Stimulated activated CD4-positive, alpha-beta T cell treated with anti-CD3 and anti-CD28 coated beads, Interleukin-2, amount 100 ng/mL, for 48 hours (primary cell): ENCODE measurements around the gene MTHFD2L.
A peak's percentile ranks its signal among the peaks of the same experiment; 100 is the strongest.
"Not testable (repeated sequence)": the region's sequence is repeated elsewhere in the genome, so short reads cannot be mapped to it uniquely, and the experiment has no call there.

Experiments
- DNase-seq, 2 donors: peaks; one replicate each; pipeline ENCODE4 v3.0.0-alpha.2; 2020

MTHFD2L gene

DNA sequence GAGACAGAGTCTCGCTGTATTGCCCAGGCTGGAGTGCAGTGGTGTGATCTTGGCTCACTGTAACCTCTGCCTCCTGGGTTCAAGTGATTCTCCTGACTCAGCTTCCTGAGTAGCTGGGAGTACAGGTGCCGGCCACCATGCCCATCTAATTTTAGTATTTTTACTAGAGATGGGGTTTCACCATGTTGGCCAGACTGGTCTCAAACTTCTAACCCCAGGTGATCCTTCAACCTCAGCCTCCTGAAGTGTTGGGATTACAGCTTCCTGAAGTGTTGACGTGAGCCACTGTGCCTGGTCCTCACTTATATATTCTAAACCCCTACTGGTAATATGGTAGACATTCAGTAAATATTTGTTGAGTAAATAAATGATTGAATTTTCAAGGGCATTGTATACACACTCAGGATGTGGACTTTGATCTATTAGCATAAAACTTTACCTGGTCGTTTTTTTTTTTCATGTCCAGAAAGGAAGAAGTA is 33.0 kb downstream of the MTHFD2L start:
- no peak for DNase-seq

DNA sequence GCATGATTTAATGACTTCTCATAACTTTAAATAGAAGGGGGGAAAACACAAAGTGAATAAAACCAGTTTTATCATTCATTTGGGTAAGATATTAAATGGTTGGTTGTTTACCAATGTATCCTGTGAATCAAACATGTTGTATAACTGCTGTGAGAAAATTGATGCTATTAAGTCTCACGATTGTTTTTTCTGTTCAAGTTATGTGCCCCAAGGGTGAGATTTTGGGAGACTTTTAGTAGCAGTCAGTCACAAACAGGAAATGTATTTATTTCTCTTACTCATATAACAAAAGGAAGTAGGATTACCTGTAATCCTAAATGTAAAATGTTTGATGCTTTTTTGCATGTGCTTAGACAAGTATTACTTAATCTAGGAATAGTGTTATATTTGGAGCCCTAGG is 39.2 kb downstream of the MTHFD2L start:
- DNase-seq: no peak

DNA sequence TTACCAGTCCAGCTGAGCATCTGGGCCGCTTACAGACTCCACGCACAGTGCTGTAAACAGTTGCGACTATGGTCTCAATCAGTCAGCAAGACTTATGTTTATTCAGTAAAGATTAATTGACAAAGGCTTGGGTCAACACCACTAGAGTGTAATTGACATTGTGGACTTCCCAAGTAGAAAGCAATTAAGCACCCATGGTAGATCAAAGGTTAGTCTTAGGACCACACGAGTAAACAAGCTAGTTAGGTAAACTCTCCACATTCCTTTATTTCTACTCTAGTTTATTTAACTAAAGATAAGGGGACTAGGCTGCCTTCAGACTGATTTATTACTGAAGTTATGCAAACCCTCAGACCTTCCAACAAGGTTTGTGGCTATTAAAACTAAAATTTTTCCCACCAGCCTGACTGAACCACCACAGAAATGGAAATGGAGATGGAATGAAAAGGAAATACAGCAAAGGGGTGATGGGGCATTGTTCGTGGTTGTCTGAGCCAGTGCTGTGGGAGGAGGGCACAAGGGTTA is 44.2 kb downstream of the MTHFD2L start:
- no peak for DNase-seq

DNA sequence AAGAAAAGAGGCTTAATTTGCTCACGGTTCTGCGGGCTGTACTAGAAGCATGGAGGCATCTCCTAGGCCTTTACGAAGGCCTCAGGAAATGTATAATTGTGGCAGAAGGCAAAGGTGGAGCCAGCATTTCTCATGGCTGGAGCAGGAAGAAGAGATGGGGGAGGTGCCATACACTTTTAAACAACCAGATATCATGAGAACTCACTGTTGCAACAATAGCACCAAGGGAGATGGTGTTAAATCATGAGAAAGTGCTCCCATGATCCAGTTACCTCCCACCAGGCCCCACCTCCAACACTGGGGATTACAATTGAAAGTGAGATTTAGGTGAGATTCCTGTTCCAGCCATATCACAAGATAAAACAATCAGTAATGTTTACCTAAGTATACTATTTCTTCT is 45.5 kb downstream of the MTHFD2L start:
- no peak for DNase-seq

GRCh38 chr4:74205046-74205445 is 47.1 kb downstream of the MTHFD2L start:
- no peak for DNase-seq

DNA sequence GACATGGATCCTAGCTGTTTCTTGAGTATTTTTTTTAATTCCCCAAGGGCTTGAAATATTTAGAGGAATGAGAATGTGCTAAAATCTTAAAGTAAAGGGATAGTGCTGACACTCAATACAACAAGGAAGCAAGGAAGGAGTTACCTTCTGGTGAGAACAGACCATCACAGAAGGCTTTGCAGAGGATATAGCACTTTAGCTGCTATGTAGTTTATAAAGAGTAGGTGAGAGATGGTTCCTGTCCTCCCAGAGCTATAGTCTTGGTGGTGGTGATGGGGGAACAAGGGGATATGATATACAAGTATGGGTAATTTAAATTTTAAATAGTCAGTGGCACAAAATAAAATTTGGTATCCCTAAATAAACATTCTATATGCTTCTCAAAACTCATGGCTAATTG is 47.6 kb downstream of the MTHFD2L start:
- DNase-seq: no peak

GRCh38 chr4:74206088-74206825 is 48.3 kb downstream of the MTHFD2L start:
- no peak for DNase-seq

GRCh38 chr4:74214457-74215159 is 56.7 kb downstream of the MTHFD2L start:
- DNase-seq: not testable (repeated sequence)

GRCh38 chr4:74215236-74215635 is 57.3 kb downstream of the MTHFD2L start:
- not testable (repeated sequence) for DNase-seq

DNA sequence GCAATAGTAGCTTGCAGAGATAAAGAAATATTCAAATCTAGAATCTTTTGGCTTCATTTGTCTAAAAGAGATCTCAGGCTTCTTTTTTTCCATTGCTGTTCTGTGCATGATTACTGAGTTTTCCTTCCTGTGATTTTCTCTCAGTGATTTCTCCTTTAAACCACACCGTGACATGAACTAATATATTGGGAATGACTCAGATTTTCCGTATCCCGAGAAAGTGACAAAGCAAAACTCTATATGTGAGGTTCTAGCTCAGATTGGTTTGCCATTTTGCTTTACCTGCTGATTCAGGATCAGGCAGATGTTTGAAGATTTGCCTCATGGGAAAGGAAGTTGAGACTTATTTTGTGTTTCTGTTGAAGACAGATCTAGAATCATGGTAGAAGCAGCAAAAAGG is 59.4 kb downstream of the MTHFD2L start:
- no peak for DNase-seq

DNA sequence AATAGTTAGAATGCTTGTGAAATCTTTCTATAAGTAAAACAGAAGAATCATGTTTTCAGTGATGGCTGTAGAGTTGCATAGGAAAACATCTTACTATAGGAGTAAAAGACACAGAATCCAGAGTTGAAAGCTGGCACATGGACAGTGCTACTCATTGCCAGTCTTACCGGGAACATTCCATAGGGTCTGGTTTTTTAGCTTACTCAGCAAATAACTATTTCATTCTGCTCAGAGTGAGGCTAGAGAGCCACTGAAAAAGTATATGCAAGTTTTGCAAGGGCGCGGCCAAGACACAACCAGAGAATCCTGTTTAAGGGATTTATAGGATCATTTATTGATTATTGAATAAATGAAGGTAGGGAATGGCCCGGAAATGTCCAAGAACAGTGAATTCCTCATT is 60.3 kb downstream of the MTHFD2L start:
- DNase-seq: no peak

GRCh38 chr4:74219240-74219639 is 61.3 kb downstream of the MTHFD2L start:
- DNase-seq: no peak

DNA sequence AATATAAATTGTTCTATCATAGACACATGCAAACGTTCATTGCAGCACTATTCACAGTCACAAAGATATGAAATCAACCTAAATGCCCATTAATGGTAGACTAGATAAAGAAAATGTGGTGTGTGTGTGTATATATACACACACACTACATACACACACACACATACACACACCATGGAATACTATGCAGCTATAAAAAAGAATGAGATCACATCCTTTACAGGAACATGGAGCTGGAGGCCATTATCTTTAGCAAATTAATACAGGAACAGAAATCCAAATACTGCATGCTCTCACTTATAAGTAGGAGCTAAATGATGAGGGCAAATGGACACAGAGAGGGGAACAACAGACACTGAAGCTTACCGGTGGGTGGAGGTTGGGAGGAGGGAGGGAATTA is 65.2 kb downstream of the MTHFD2L start:
- DNase-seq: no peak

DNA sequence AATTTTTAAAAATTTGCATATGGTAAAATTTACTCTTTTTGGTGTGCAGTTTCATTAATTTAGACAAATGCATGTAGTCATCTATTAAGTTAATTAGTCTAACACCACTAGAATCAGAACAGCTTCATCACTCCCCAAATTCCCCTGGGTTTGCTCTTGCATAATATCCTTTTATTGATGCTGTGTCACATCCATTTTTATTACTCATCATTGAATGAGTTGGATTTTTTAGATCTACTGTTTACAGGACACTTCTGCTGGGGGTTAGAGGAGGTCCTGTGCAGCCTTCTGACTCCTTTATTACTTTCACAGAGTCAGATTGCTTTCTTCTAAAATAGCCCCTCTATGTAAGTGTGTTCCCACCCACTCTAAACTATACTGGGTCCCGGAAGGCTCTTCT is 65.9 kb downstream of the MTHFD2L start:
- no peak for DNase-seq

- DNase-seq: peak; percentile 72 to 75
Measured at GRCh38 chr4:74228691-74229640, 71.0 kb downstream of the MTHFD2L start.

DNA sequence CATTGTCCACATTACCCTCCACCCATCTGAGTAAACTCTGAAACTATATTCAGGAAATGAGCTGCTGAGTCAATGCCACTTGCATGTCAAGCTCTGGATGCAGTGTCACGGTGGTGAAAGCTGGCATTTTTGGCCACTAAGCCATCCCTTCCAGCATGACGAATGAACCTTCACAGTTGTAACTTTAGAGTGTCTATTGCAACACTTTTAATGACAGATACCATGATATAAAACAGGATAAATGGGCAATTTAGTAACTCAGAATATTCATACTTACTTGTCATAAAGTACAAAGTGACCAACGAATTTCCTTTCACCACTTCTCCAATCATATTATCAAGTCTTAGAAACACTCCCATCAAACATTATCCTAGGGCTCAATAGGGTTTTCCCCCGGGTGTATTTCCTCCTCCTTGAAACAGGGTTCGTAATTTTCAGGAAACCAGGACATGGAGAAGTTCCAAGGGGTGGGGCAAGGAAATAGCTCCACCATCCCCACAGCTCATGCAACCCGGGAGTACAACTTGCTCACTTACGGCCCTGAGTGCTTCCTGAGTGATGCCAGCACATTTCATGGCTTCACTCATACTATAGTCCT is 73.1 kb downstream of the MTHFD2L start:
- no peak for DNase-seq

DNA sequence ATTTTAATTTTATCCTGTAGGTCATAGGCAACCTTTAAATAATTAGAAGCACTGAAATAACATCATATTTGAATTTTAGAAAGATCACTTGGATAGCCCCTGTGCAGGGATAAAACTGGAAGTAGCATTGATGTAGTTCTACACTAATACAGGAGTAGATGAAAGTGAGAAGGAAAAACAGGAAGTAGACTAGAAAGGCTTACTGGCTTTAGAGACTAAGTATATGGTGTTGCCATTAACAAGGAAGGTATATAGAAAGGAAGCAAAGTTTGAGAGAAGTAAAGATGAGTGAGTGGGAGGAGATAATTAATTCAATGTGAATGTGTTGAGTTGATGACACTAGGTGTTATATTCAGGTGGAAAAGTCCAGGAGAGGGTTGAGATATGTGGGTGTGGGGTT is 77.2 kb downstream of the MTHFD2L start:
- no peak for DNase-seq

DNA sequence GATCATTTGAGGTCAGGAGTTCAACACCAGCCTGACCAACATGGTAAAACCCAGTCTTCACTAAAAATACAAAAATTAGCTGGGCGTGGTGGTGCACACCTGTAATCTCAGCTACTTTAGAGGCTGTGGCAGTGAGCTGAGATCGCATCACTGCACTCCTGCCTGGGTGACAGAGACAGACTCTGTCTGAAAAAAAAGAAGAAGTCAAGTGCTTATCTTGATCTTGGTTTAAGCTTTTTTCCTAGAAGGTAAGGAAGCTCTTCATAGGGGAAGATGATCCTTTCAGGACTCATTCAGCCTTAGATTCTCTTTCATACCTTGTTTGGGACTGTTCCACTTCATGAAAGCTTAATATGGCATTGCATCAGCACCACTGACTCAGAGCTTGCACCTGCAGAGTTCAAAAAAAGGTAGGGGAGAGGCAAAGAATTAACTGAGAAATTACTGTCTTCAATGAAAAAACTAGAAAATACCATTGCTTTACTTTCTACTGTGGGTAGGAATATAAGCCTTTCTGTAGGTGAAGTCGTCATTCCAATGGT is 79.6 kb downstream of the MTHFD2L start:
- DNase-seq: no peak

- no peak for DNase-seq
Measured at GRCh38 chr4:74244049-74244448, 86.1 kb downstream of the MTHFD2L start.

DNA sequence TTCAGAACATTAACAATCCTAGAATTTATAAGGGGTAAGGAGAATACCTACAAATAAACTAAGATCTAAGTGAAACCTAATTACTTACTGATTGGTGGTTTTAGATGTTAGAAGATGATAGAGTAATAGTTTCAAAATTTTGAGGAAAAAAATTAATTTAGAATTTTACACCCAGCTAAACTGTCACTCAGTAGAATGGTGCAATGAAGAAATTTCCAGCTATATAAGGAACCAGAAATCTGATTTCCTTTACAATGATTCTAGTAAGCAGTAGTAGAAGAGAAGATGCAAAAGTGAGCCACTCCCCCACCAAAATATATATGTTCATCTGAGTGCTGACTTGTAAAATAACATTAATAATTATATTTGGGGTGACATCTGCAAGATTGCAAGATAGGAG is 95.0 kb downstream of the MTHFD2L start:
- no peak for DNase-seq

DNA sequence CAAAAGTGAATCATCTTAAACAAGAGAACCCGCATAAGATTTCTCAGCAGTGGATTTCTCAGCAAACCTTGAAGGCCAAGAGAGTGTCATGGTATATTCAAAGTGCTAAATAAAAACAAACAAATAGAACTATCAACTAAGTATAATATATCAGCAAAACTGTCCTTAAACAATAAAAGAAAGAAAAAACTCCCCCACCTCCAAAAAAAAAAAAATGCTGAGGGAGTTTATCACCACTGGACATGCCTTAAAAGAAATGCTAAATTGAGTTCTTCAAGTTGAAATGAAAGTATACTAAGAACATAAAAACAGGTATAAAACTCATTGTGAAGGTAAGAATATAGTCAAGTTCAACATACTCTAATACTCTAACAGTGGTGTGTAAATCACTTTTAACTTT is 96.5 kb downstream of the MTHFD2L start:
- DNase-seq: no peak

DNA sequence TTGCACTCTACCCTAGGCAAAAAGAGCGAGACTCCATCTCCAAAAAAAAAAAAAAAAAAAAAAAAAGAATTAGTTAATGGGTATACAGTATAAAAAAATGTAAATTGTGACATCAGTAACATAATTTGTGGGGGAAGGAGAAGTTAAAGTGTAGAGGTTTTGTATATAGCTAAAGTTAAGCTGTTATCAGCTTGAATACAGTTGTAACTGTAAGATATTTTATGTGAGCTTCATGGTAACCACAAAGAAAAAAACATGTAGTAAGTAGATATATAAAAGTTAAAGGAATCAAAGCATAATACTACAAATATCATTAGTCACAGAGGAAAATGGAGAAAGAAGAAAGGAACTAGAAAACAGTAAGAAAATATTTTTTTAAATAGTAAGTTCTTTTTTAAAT is 97.2 kb downstream of the MTHFD2L start:
- DNase-seq: no peak
